HG03139 (cell line): ENCODE results near the gene HOXB3.

ENCODE experiments used
- ATAC-seq: cut with Tn5 transposase; IDR thresholded peaks from one replicate; pipeline ENCODE4 v1.9.1; 2021; ENCODE audit not compliant: unreplicated experiment

The HOXB3 gene

DNA sequence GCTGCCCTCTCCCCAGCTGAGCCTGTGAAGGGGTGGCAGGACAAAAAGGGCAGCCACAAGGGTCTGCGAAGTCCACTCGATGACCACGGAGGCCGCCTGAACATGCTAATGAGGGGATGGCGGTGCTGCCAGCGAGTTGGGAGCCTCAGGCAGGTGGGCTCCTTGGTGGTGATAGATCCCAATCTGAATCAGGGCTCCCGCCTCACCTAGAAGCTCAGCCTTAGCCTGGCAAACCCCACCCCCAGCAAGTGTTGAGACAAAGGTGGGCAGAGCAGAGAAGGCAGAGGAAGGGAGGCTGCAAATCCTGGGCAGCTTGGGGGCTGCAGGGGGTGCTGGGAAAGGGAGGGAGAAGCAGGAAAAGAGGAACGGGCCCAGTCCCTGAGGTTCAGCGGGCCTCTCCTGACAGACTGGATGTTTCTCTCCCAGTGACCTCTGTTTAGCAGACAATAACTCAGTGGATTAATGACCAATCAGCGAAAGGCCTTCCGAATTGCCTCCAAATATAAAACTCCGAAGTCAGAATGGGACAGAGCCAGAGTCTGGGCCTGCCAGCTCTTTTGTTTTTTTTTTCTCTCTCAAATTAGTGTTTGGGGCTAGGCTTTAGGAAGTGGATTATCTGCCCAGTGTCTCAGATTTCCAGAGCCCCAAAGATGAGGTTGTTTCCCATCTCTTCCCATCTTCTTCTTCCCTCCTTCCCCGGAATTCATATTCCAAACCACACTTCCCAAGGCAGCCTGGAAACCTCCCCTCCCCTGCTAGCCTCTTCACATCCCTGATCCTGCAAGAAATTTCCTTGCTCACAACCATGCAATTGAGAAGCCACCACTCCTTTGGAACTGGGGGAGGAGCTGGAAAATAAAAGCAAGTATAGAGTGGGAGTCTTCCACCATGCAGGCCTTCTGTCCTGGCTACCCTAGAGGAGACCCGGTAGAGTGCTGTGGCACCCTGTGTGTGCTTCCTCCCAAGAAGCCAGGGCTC is 29.9 kb downstream of the HOXB3 start:
- no peak for ATAC-seq

DNA sequence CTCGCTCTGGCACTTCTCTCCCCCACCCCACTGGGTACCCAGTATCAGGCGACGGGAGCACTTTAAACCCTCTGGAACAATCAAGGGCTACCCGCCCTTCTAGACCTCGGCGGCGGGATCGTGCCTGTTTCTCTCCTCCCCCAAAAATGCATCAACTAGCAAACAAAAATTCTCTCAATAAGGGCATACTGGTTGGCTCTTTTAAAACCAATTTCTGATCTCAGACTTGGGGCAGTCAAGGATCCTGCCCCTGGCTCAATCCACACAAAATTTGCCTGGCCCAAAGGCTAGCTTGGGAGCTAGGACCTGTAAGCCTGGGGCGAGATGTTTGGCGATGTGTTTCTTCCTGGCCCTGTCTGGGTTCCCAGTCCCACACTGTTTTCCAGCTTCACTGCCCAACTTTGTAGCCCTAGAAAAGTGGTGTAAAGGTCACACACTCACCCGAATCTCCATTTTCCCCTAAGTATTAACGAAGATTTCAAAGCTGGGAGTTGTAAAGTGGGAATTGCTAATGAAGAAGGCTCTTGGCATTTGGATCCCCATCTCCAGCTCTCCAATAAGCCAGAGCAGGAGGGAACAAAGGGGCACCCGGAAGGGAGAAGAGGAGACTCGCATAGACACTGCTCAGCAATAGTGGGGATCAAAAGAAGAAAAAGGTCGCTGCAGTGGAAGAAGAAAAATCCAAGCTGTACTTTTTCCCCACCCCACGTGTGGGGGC is 30.8 kb downstream of the HOXB3 start:
- no peak for ATAC-seq

DNA sequence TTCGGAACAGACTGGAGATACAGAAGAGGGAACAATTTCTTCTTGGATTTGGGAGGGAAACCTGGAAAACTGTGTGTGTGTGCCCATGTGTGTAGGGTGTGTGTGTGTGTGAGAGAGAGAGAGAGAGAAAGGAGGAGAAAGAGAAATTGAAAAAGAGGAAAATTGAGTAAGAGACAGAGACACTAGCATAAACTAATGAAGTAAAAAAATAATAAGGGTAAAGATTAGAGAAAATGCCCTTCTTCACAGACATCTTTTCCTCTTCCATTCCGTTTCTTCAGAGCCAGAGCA is 31.3 kb downstream of the HOXB3 start:
- no peak for ATAC-seq

DNA sequence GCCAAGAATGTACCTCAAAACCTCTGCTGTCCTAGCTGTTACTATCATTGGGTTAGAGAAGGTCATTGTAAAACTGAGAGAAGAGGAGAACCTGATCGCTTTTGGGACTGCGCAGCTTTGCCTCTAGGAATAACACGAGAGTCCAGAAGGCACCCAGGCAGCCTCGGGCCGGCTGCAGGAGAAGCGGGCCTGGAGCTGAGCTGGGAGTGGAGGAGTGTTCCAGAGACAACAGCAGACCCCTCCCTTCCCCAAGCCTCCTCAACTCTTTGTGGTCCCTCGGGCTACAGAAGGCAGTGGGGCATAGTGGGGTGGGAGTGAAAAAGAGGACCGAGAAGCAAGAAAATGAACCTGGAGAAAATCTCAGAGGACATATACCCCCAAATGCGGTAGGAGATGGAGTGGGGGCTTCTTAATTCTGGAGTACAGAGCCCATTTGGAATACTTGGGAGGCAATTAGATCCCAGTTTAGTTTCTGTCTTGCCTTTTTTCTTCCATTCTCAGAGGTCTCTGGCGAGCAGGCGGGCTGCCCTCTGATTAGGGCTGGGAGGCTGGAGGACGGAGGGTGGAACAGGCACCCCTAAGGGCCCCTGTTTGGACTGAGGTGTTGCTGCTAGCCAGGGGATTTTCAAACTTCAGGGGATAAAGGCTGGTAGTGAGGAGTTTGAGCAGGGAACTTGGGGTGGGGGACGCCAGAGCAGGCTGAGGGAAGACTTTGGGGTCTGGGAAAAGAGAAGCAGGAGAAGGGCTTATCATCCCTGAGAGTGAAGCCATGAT is 31.8 kb downstream of the HOXB3 start:
- ATAC-seq, result no peak

DNA sequence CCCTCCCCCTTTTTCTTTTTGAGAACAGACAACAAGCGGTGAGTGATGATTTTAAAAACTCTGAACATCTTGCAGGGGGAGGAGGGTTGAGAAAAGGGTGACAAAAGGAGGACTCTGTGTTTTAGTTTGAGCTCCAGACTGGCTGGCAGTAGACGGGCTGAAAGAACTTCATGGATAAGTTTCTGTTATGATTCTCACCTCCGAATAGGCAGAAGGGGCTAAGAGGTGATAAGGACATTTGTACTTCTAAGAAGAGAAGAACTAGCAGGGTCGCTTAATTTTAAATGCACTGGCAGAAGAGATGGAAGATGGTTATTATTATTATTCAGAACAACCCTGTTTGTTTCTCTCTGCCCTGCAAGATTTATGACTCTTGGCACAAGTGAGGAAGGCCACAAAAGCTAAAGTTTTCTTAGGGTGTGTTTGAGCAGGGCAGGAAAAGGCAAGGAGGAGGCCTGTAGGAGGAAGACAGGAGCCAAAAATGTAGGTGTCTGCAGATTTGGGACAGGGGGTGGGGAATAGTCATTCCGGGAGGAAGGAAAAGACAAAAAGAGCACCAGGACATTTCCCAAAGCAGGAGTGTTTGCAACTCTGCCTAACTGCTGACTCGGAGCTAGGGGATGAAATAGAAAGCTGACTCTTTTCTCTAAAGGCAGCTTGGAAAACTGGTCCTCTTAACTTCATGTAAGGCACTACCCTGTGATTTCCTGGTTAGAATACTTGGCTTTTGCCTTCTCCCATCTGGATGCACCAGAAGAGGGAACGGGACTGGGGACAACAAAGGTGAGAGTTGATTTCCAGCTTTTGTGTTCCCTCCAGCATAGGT is 33.3 kb downstream of the HOXB3 start:
- ATAC-seq, result no peak

DNA sequence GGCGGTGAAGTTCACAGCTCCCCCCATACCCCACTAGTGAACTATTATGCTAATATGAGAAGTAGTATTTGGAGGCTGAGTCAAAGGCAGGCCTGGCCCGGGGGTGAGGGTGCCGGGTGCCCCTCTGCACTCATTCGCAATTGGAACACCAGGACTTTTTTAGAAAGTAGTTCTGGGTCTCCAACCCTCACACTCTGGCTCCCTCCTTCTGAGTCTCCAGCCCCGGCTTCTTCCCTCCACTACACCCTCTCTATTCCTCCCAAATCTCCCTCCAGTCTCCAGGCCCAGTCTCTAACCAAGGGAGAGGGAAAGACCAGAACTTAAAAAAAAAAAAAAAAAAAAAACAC is 33.8 kb downstream of the HOXB3 start:
- no peak for ATAC-seq

DNA sequence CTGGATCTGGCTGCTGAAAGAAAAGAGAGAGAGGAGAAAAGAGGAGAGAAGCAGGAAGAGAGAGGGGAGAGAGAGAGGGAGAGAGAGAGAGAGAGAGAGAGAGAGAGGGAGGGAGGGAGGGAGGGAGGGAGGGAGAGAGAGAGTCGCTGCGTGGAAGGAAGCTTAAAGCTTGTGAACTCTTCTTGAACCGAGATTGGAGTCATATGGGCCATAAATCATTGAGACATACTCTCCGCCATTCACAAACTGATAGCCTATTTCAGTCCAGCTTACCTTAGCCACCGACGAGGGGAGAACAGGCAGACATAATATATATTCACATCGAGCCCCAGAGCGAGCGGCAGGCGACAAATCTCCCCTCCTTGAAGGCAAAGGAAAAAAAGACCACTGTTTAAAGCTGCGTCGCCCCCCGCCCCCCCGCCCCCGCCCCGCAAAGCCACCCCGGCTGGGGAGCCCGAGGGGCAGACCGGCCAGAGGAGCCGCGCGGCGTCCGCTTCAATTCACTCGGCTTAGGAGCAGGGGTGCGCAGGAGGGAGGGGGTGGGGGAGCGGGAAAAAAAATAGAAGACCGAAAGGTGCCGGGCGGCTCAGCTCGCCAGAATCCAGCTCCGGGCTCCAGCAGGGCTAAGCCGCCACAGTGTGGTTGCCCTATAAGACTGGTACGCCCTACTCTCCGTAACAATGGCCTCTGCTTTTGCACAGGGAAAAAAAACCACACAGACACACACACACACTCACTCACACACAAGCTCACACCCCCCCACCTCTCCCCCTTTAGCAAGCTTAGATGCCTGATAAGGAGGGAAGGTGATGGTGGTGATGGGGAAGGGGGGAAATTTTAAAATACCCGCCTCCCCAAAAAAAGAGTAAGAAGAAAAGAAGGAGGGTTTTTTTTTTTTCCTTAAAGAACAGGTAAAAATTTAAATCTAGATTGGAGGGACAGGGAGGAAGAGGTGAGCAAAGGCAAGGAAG is 34.5 kb downstream of the HOXB3 start:
- ATAC-seq, result no peak

DNA sequence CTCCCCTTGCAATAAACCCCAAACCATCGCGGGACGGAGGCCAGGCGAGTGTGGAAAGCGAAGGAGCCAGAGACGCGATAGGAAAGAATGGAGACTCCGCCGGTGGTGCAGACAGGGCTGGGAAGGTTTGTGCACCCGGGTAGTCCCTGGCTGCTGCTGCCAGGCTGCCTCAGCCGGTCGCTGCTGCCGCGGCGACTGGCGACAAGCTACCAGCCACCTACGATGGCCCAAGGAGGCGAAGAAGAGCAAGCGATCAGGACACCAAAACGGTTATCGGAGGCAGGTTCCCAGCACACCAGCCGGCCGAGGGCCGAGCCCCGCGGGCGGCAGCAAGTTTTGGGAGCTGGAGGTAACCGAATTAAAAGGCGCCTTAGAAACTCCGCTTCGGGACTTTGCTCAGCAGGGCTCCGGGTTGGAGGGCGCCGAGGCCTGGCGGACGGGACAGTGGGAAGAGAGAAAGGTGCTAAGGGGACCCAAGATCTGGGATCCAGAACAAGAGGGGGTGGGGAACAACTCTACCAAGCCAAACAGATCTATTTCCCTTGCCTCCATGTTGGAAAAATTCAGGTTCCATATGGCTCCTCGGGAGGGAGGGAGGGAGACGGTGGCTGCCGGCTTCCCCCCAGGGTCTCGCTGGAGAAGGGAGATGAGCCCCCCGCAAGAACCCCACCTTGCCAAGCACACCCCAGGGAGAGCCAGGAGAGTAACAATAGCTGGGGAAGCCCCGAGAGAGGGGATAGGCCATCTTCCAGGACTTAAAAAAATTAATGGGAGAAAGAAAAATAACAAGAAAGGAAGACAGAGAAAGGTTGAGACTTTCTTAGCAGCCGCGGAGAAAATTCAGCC is 35.4 kb downstream of the HOXB3 start:
- no peak for ATAC-seq

DNA sequence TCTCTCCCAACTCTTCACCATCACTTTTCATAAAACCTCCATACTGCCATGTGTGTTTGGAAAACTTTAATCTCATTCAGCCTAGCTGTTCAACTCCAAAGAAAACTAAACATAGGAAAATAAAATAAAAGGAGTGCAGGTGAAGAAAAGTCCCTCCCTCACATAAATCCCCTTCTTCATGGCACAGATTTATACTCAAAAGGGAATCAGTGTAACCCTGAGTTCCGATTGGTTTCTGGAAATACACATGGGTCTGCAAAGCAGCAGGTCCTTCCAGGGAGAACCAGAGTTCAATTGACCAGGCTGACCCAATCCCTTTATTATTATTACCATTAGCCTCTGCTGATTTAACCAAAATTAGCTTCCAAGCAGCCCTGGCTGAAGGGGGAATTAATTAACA is 36.2 kb downstream of the HOXB3 start:
- no peak for ATAC-seq

DNA sequence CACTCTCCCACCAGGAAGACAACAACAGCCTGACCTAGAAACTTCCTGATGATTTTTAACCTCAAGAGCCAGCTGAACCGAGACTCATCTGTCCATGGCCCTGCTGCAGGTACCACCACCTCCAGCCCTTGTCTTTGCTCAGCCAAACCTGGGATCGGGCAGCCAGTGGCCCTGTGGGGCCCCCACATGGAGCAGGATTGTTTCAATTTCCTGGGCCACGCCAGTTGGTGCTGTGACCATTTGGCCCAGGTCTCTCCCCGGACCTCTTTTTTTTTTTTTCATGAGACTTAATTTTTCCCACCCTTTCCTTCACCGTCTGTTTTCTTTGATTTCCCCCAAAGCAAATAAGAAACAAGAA is 36.9 kb downstream of the HOXB3 start:
- ATAC-seq, result no peak

DNA sequence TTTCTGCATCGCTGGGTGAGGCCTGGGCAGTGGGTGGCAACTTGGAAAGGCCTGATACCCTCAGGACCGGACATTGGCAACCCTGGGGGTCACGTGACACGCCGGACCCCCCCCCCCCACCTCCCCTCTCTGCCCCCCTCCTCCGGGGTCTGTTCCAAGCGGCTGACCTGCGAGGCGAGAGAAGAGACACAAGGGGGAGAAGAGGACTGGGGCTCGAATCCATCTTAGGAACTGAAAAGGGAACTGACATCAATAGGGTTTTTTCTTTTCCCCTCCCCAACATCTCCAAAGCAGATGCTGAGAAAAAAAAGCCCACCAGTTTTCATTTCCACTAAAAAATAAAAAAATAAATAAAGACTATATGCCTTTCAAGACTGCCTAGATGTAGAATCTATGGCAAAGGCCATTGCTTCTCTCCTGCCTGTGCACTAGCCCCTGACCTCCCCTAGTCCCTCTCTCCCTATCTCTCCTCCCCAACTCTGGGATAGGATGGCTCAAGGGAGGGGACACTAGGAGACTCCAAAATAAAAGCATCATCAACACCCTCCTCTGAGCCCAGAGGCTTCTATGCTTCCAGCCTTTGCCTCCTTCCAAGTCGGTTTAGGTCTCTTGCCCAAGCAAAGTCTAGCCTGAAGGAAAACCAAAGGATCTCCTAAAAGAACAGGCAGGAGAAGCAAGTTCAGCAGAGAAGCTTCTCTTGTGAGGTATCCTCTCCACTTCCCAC is 37.4 kb downstream of the HOXB3 start:
- no peak for ATAC-seq

DNA sequence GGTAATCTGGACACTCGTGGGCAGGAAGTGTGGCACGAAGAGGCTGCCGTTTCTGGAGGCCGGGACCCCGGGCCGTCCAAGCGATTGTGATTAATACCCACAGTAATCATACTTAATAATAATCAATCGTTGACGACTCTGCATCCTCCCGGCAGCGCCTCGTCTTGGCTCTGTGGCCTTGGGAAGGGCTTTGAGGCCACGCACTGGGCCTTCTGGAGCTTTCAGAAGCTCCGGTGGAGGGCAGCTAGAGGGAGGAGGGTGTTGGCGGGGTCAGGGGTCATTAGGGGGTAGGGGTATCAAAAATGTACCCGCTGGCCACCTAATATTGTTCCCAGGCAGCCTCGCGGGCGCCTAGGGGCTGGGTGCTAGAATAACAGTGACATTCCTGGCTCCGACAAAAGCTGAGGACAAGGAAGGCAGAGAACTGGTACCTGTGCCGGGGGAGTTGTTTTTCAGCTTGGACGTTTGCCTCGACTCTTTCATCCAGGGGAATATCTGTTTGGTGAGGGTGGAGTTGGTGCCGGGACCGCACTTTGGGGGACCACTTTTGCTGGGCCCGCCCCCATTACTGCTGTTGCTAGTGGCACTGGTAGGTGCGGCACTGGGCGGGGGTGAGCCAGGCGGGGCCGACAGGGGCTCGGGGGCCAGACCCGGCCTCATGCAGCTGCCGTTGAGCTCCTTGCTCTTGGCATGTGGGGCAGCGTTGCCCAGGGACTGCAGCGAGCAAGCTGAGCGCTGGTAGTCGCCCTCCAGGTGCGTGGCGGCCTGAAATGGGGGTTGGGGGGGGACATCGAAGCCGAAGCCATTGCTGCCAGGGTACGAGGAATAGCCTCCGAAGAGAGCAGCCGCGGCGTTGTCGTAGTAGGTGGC is 38.2 kb downstream of the HOXB3 start:
- no peak for ATAC-seq

DNA sequence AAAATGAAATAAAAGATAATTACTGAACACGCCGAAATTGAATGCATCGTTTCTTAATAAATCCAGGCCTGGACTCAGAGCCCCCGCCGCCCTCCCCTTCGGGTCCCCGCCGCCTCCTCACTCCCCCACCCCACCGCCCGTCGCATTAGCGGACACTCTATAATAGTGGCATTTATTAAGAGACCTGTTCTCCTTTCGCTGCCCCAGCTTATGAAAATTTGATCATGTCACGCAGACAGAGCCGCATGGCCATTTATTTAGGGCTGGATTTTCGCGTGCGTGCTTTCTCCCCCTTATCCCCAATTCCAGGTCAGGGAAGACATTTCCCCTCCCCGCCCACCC is 38.9 kb downstream of the HOXB3 start:
- ATAC-seq, result no peak

DNA sequence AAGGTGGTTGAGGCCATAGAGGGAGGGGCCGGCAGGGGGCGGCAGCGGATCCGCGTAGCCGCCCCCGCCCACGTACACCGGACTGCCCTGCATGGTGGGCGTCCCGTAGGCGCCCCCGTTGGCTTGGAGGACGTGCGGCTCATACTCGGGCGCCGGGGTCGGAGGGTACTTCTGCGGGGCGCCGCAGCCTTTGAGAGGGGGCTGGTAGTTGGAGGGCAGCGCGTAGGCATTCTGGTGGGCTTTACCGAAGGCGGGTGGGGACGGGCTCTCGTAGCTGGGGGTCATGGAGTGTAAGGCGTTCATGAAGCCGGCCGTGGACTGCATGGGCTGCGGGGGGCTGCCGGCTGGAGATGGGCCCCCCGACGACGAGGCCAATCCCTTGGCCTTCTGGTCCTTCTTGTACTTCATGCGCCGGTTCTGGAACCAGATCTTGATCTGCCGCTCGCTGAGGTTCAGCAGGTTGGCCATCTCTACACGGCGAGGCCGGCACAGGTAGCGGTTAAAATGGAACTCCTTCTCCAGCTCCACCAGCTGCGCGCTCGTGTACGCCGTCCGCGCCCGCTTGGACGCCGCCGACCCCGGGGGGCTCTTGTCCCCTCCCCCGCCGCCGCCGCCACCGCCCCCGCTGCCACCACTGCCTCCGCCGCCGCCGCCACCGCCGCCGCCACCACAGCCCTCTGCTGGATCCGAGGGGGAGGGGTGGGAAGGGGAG is 39.4 kb downstream of the HOXB3 start:
- ATAC-seq, result no peak

DNA sequence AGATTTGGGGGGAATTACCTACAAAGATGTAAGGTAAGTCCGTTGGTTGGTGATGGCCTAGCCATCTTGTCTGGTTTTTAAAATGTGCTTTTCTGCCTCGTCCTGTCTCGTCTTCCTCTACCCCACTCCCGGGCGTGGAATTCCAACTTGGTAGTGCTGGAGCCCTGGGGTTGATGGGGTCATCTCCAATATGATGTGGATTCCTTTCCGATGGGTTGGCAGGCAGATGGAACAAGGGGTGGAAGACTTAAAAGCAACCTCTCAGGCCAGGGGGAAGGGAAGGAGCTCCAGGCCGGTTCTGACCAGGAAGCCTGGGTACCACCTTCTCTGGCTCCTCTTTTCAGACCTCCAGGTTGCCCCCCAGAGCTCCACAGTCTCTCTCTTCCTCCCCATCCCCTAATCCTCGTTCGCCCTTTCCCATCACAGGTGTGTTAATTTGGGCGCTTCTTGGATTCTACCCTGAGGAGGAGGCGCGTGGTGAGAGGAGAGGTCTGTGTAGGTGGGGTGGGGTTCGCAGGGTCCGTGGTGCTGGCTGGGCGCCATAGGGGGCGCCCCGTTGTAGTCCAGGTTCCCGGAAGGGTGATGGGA is 40.0 kb downstream of the HOXB3 start:
- ATAC-seq, result no peak

DNA sequence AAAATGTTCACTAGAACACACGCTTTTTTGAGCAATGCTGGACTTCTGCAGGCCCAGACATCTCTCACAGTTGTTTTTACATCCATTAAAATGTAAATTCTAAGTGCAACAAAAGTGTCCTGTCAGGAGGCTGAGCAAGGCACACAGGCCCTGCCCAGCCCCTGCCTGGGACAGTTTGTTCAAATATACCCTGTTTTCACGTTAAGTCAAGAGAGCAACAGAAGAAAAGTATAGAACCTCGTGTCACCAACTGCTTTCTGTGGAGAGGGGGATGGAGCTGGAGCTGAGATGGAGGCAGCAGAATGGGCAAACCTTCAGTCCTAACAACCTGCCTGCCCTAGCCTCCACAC is 40.8 kb downstream of the HOXB3 start:
- no peak for ATAC-seq
